HepG2 (cell line): Measurements from ENCODE around the gene DSTYK. TPM values are rescaled to one million over a fixed set of nuclear protein-coding genes. Genes with fewer than 3 reads are reported as not detected.

Source experiments
- AKAP8 ChIP-seq: sonication (generic); formaldehyde crosslinking; IDR thresholded peaks from 2 replicates; pipeline ENCODE4 v1.5.1; 2020; ENCODE audit warnings: mild to moderate bottlenecking, missing genetic modification reagents
- ATF4 ChIP-seq, 2 experiments: fragments of 450-650 bp in 1 of 2; sonication (generic) in 1 of 2; formaldehyde crosslinking; IDR thresholded peaks; 2 replicates each; pipeline versions ENCODE4 v1.5.0 to v1.8.0; 2020 to 2022; ENCODE audit warnings: mild to moderate bottlenecking in 1 of 2, missing genetic modification reagents in 1 of 2
- DZIP1 ChIP-seq: sonication (generic); formaldehyde crosslinking; IDR thresholded peaks from 2 replicates; pipeline ENCODE4 v1.5.0; 2020; ENCODE audit warnings: mild to moderate bottlenecking, missing genetic modification reagents
- E2F1 ChIP-seq: sonication (generic); formaldehyde crosslinking; IDR thresholded peaks from 2 replicates; pipeline ENCODE4 v1.5.0; 2020; ENCODE audit warnings: missing genetic modification reagents
- MBNL3 ChIP-seq: fragments of 250-450 bp; sonication (Bioruptor Pico); conservative IDR thresholded peaks from 2 replicates; pipeline ENCODE4 v1.8.0; 2022; ENCODE audit warnings: mild to moderate bottlenecking, inconsistent platforms
- RCOR2 ChIP-seq: IDR thresholded peaks from 2 replicates; pipeline ENCODE4 v1.6.1; 2016; ENCODE audit warnings: missing biosample characterization, missing genetic modification reagents
- REXO4 ChIP-seq: sonication (generic); formaldehyde crosslinking; IDR thresholded peaks from 2 replicates; pipeline ENCODE4 v1.8.0; 2022; ENCODE audit warnings: missing genetic modification reagents, mild to moderate bottlenecking, borderline replicate concordance
- RFX3 ChIP-seq: IDR thresholded peaks from 2 replicates; pipeline ENCODE4 v1.6.1; 2016; ENCODE audit warnings: missing biosample characterization, missing genetic modification reagents
- RFXANK ChIP-seq: IDR thresholded peaks from 2 replicates; pipeline ENCODE4 v1.6.1; 2016
- ZFP36 ChIP-seq: fragments of 150-350 bp; IDR thresholded peaks from 2 replicates; pipeline ENCODE4 v1.6.1; 2018; ENCODE audit warnings: borderline replicate concordance, low read length, low read depth; ENCODE audit not compliant: partially characterized antibody
- ZFP36L1 ChIP-seq: sonication (generic); formaldehyde crosslinking; IDR thresholded peaks from 2 replicates; pipeline ENCODE4 v1.8.0; 2022; ENCODE audit warnings: mild to moderate bottlenecking, missing genetic modification reagents, moderate library complexity
- ZFYVE20 ChIP-seq: sonication (generic); formaldehyde crosslinking; IDR thresholded peaks from 2 replicates; pipeline ENCODE4 v1.8.0; 2023; ENCODE audit warnings: low read depth, mild to moderate bottlenecking, moderate library complexity, missing genetic modification reagents, borderline replicate concordance
- ZKSCAN1 ChIP-seq: fragments of 150-350 bp; IDR thresholded peaks from 2 replicates; pipeline ENCODE4 v1.6.1; 2014; ENCODE audit warnings: low read length
- ZNF333 ChIP-seq: sonication (generic); formaldehyde crosslinking; IDR thresholded peaks from 2 replicates; pipeline ENCODE4 v1.4.0; 2020; ENCODE audit warnings: mild to moderate bottlenecking, missing genetic modification reagents, borderline replicate concordance
- ZNF407 ChIP-seq: sonication (generic); formaldehyde crosslinking; IDR thresholded peaks from one replicate; pipeline ENCODE4 v1.5.1; 2020; ENCODE audit warnings: mild to moderate bottlenecking, missing genetic modification reagents; ENCODE audit errors: not compliant biosample characterization
- polyA plus RNA-seq, 8 experiments: library from polyadenylated mRNA; depleted of rRNA in 3 of 8; stranded (reverse) in 7 of 8; unstranded in 1 of 8; fragments of >200 nt; fragmentation: Illumina TruSeq in 4 of 8; extraction: Trizol in 4 of 8; gene quantifications; 2 replicates each; pipeline versions ENCODE4 v1.2.1 to v1.2.3, GENCODE V29; 2011 to 2016; ENCODE audit warnings: low read depth in 4 of 8, missing spikeins in 1 of 8, mixed read lengths in 1 of 8; ENCODE audit not compliant: insufficient read depth in 1 of 8
- total RNA-seq, 5 experiments: library from RNA; depleted of rRNA; stranded (reverse); fragments of >200 nt; fragmentation: Illumina TruSeq; extraction: Trizol; gene quantifications; 2 replicates each; pipeline ENCODE4 v1.2.3, GENCODE V29; 2016; ENCODE audit warnings: low read depth in 1 of 5

DSTYK gene
- total and polyA plus RNA-seq, 2 of the 13 experiments (the other 11 are each of a cell fraction or from before 2014, with no cell fraction given) = 2.6 to 4.8 TPM

- peak; percentile 54 for TF ChIP-seq ZNF407 (CRISPR knock-in tag)
- TF ChIP-seq RCOR2 (CRISPR knock-in tag) = peak; percentile 64; the same call in 1 of the 2 replicates
- peak; percentile 80 for TF ChIP-seq ZKSCAN1
- TF ChIP-seq AKAP8 (CRISPR knock-in tag) = no peak
- TF ChIP-seq RFX3 = no peak
- 0 out of 2 replicates have a peak, but pooled peaks have one; percentile 52 for TF ChIP-seq DZIP1 (CRISPR knock-in tag)
- TF ChIP-seq E2F1 (CRISPR knock-in tag) = peak; percentile 16; the same call in 1 of the 2 replicates
- no peak for TF ChIP-seq ZFP36
- TF ChIP-seq REXO4 (CRISPR knock-in tag) = no peak
- TF ChIP-seq ZFP36L1 (CRISPR knock-in tag) = no peak
- TF ChIP-seq MBNL3 (CRISPR knock-in tag) = no peak
- TF ChIP-seq ZFYVE20 = no peak
- TF ChIP-seq ATF4 (CRISPR knock-in tag; IDR thresholded peaks at IDR 0.05) = peak in 1 of 2 experiments; percentile 65; a peak in 2 of 4 replicates
- no peak for TF ChIP-seq ZNF333 (CRISPR knock-in tag)
- peak; percentile 79; the same call in 1 of the 2 replicates for TF ChIP-seq RFXANK (CRISPR knock-in tag)
Measured at GRCh38 chr1:205121660-205122488, 89.6 kb downstream of the DSTYK start, which contains the start of gene RBBP5 (continued).
